Measurements from ENCODE around the gene SRSF9.

GRCh38 chr12:120470150-120470784 lies 719 bp upstream of the SRSF9 start:
- TF ChIP-seq CTCF (conservative IDR thresholded peaks at IDR 0.05) (no peak), ZFX (IDR thresholded peaks at IDR 0.05) (peak; percentile 47; the same call in 1 of the 2 replicates)

Data from C4-2B (cell line).